ENCODE data around the gene ABCB4. TPM values are rescaled to one million over a fixed set of nuclear protein-coding genes. Genes with fewer than 3 reads are reported as not detected.

ABCB4 gene
- total RNA-seq, 1 experiment from 2014 or later, result not detected

DNA sequence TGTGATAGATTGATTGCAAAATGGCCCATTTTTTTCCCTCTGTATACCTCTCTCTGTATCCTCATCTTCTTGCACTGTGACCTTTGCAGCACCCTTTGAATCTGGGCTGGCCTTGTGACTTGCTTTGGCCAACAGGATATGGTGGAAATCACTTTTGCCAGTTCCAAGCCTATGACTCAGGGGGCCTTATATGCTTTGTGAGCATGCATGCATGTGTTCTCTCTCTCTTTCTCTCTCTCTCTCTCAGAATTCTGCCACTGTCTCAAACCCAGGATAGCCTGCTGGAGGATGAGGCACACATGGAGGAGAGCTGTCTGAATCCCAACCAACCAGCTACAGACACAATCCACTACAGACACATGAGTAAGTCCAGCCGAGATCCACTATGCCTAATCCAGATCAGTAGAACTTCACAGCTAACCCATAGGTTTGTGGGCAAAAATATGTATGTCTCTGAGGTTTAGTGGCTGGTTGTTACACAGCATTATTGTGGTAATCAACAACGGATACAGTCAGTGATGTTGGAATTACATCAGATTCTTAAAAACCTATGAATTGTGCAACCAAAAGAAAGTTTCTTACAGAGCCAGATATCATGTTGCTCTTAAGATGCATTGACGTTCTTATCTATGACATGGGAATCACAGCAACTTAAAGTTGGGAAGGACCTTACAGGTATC, 41.8 kb upstream of the ABCB4 start (continued):
- TF ChIP-seq, protein P1, sequence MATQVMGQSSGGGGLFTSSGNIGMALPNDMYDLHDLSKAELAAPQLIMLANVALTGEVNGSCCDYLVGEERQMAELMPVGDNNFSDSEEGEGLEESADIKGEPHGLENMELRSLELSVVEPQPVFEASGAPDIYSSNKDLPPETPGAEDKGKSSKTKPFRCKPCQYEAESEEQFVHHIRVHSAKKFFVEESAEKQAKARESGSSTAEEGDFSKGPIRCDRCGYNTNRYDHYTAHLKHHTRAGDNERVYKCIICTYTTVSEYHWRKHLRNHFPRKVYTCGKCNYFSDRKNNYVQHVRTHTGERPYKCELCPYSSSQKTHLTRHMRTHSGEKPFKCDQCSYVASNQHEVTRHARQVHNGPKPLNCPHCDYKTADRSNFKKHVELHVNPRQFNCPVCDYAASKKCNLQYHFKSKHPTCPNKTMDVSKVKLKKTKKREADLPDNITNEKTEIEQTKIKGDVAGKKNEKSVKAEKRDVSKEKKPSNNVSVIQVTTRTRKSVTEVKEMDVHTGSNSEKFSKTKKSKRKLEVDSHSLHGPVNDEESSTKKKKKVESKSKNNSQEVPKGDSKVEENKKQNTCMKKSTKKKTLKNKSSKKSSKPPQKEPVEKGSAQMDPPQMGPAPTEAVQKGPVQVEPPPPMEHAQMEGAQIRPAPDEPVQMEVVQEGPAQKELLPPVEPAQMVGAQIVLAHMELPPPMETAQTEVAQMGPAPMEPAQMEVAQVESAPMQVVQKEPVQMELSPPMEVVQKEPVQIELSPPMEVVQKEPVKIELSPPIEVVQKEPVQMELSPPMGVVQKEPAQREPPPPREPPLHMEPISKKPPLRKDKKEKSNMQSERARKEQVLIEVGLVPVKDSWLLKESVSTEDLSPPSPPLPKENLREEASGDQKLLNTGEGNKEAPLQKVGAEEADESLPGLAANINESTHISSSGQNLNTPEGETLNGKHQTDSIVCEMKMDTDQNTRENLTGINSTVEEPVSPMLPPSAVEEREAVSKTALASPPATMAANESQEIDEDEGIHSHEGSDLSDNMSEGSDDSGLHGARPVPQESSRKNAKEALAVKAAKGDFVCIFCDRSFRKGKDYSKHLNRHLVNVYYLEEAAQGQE (IDR thresholded peaks at IDR 0.05; ENCODE audit: low read depth), result no peak
- no peak for TF ChIP-seq SRF (IDR thresholded peaks at IDR 0.05; ENCODE audit: low read depth)
- no peak for TF ChIP-seq TCF7L2 (IDR thresholded peaks at IDR 0.05; ENCODE audit: borderline replicate concordance, extremely low read depth, insufficient read depth, insufficient read length)
- no peak for TF ChIP-seq FOSL1 (IDR thresholded peaks at IDR 0.05; ENCODE audit: low read depth)
- no peak for TF ChIP-seq ZNF274 (IDR thresholded peaks at IDR 0.05; ENCODE audit: low read depth, low read length)
- TF ChIP-seq, protein P2, sequence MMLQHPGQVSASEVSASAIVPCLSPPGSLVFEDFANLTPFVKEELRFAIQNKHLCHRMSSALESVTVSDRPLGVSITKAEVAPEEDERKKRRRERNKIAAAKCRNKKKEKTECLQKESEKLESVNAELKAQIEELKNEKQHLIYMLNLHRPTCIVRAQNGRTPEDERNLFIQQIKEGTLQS (IDR thresholded peaks at IDR 0.05), result no peak

DNA sequence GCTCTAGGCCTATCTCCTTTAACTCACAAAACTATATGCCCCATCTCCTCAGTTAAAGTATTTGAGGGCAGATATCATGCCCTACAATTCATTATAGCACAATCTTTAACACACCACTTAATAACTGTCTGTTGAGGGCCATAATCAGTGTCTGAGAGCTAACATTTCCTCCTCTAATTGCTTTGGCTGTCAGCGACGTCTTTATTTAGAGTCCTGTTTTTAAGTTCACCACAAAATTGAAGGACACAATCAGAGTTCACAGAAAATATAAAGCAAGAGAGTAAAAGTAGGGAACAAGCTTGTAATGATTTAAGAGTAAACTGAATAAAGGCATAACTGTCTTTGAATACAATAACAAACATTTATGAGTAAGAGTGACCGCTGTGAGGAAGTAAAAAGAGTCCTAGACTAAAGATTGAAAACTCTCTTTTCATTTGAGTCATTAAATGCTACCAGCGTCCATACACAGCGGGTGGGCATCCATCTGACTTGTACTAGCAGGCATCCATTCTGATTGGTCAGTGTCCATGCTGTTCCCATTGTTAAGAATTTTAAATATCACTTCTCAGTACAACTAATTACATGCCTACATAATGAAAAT, 38.4 kb upstream of the ABCB4 start:
- no peak for DNase-seq (ENCODE audit: low read depth, low spot score)
- H3K36me3 ChIP-seq (ENCODE audit: control insufficient read depth in 1 of 2, insufficient read depth in 2 of 2, low read length in 2 of 2), result no peaks in the 10 kb centered on the region
- ATAC-seq, result no peak
- no peak overlapping the region for H2AFZ ChIP-seq (ENCODE audit: low read depth, low read length, poor library complexity, severe bottlenecking)
- H3K4me3 ChIP-seq (replicated peaks in 1 of 2; ENCODE audit: low read depth in 1 of 2, low read length in 2 of 2), result no peak overlapping the region
- TF ChIP-seq RAD21 (IDR thresholded peaks at IDR 0.05; ENCODE audit: low read depth) (no peak), EZH2 (IDR thresholded peaks at IDR 0.05) (no peak), EZH2phosphoT487 (IDR thresholded peaks at IDR 0.05; ENCODE audit: borderline replicate concordance) (no peak)
- TF ChIP-seq, protein P3, sequence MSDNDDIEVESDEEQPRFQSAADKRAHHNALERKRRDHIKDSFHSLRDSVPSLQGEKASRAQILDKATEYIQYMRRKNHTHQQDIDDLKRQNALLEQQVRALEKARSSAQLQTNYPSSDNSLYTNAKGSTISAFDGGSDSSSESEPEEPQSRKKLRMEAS (IDR thresholded peaks at IDR 0.05), result no peak
- H3K9ac ChIP-seq (ENCODE audit: low read length), result no peak overlapping the region
- ChIA-PET POLR2A (no interaction called here), CTCF (no interaction called here), RAD21 (ENCODE audit: low non-redundant PET in 1 of 2, low total read pairs in 2 of 2, uncharacterized antibody in 2 of 2, unreplicated experiment in 2 of 2) (no interaction called here)
- H3K27ac ChIP-seq (ENCODE audit: low read depth, low read length), result no peak overlapping the region
- BruUV-seq (replicated peaks), result no TSS peak
- intact Hi-C loops (cut with micrococcal nuclease), result no loop called here
- no peaks in the 10 kb centered on the region for H3K9me2 ChIP-seq (ENCODE audit: insufficient read depth)
- H3K4me2 ChIP-seq (ENCODE audit: low read length), result no peak overlapping the region
- H4K20me1 ChIP-seq (ENCODE audit: insufficient read depth), result no peaks in the 10 kb centered on the region
- H3K9me3 ChIP-seq (ENCODE audit: control insufficient read depth in 1 of 2, insufficient read depth in 1 of 2, low read depth in 1 of 2, low read length in 2 of 2), result no peaks in the 10 kb centered on the region
- H3K4me1 ChIP-seq (ENCODE audit: control insufficient read depth in 1 of 2, insufficient read depth in 2 of 2, low read length in 2 of 2), result no peaks in the 10 kb centered on the region
- H3K27me3 ChIP-seq (ENCODE audit: insufficient read depth, low read length), result no peaks in the 10 kb centered on the region
- H3K79me2 ChIP-seq (ENCODE audit: insufficient read depth, low read length), result no peaks in the 10 kb centered on the region

Measured in HCT116 (cell line).